Loucy (cell line): ENCODE measurements around the gene DACH1.

Source experiments
- H2AFZ ChIP-seq: fragments of 200-600 bp; sonication (generic); 2 replicates; pipeline ENCODE4 v1.6.0; 2016; ENCODE audit warnings: antibody characterized with exemption, mild to moderate bottlenecking, low read length, moderate library complexity
- H3F3A ChIP-seq: fragments of 200-600 bp; 2 replicates; pipeline ENCODE4 v1.6.0; 2016; ENCODE audit warnings: antibody characterized with exemption, low read depth, mild to moderate bottlenecking
- H3K27me3 ChIP-seq: fragments of 200-600 bp; sonication (generic); 2 replicates; pipeline ENCODE4 v1.6.1; 2014; ENCODE audit warnings: low read length, mild to moderate bottlenecking; ENCODE audit not compliant: insufficient read depth, poor library complexity, severe bottlenecking
- H3K36me3 ChIP-seq: fragments of 200-600 bp; sonication (generic); 2 replicates; pipeline ENCODE4 v1.6.1; 2016; ENCODE audit warnings: low read length; ENCODE audit not compliant: insufficient read depth
- H3K4me1 ChIP-seq: fragments of 200-600 bp; sonication (generic); 2 replicates; pipeline ENCODE4 v1.5.1; 2014; ENCODE audit warnings: low read length, mild to moderate bottlenecking; ENCODE audit not compliant: insufficient read depth, poor library complexity, severe bottlenecking
- H3K4me2 ChIP-seq: fragments of 200-600 bp; sonication (generic); 2 replicates; pipeline ENCODE4 v1.6.0; 2014; ENCODE audit warnings: antibody characterized with exemption, low read length, low read depth, mild to moderate bottlenecking; ENCODE audit not compliant: poor library complexity, severe bottlenecking
- H3K4me3 ChIP-seq: fragments of 200-600 bp; sonication (generic); 2 replicates; pipeline ENCODE4 v1.5.1; 2014; ENCODE audit warnings: low read length, mild to moderate bottlenecking, mixed read lengths; ENCODE audit not compliant: poor library complexity, severe bottlenecking
- H3K79me2 ChIP-seq: fragments of 200-600 bp; sonication (generic); 2 replicates; pipeline ENCODE4 v1.6.1; 2014; ENCODE audit warnings: low read length; ENCODE audit not compliant: insufficient read depth
- H3K9ac ChIP-seq: fragments of 200-600 bp; sonication (generic); 2 replicates; pipeline ENCODE4 v1.6.0; 2014; ENCODE audit warnings: mild to moderate bottlenecking, low read depth, low read length, moderate library complexity; ENCODE audit not compliant: poor library complexity, severe bottlenecking
- H3K9me2 ChIP-seq: fragments of 200-600 bp; sonication (generic); replicated peaks from 2 replicates; pipeline ENCODE4 v1.6.1; 2016; ENCODE audit warnings: low read depth, low read length, mixed read lengths
- H3K9me3 ChIP-seq: fragments of 200-600 bp; sonication (generic); 2 replicates; pipeline ENCODE4 v1.6.1; 2014; ENCODE audit warnings: mild to moderate bottlenecking, antibody characterized with exemption, low read length, low read depth; ENCODE audit not compliant: insufficient read depth
- H4K20me1 ChIP-seq: fragments of 200-600 bp; sonication (generic); 2 replicates; pipeline ENCODE4 v1.6.0; 2014; ENCODE audit warnings: antibody characterized with exemption, low read length, mild to moderate bottlenecking; ENCODE audit not compliant: insufficient read depth, poor library complexity, severe bottlenecking
- EZH2phosphoT487 ChIP-seq: fragments of 200-600 bp; IDR thresholded peaks from 2 replicates; pipeline ENCODE4 v1.6.1; 2018; ENCODE audit warnings: antibody characterized with exemption, mild to moderate bottlenecking, moderate library complexity, borderline replicate concordance
- TF ChIP-seq, protein P1 (sequence below): fragments of 200-600 bp; sonication (generic); conservative IDR thresholded peaks from 2 replicates; pipeline ENCODE4 v1.5.1; 2014; ENCODE audit warnings: mild to moderate bottlenecking, antibody characterized with exemption, low read length

DACH1 gene

GRCh38 chr13:71515744-71516038 is 351.3 kb downstream of the DACH1 start:
- Histone ChIP-seq H3F3A (no peaks in the 10 kb centered on the region), H3K4me1 (no peaks in the 10 kb centered on the region), H3K4me3 (no peak overlapping the region), H3K27me3 (no peaks in the 10 kb centered on the region), H3K79me2 (no peaks in the 10 kb centered on the region), H2AFZ (no peak overlapping the region), H4K20me1 (no peaks in the 10 kb centered on the region), H3K36me3 (no peaks in the 10 kb centered on the region), H3K4me2 (no peak overlapping the region), H3K9me3 (no peaks in the 10 kb centered on the region), H3K9me2 (no peaks in the 10 kb centered on the region), H3K9ac (no peak overlapping the region)
- no peak for TF ChIP-seq EZH2phosphoT487
- TF ChIP-seq, protein P1, sequence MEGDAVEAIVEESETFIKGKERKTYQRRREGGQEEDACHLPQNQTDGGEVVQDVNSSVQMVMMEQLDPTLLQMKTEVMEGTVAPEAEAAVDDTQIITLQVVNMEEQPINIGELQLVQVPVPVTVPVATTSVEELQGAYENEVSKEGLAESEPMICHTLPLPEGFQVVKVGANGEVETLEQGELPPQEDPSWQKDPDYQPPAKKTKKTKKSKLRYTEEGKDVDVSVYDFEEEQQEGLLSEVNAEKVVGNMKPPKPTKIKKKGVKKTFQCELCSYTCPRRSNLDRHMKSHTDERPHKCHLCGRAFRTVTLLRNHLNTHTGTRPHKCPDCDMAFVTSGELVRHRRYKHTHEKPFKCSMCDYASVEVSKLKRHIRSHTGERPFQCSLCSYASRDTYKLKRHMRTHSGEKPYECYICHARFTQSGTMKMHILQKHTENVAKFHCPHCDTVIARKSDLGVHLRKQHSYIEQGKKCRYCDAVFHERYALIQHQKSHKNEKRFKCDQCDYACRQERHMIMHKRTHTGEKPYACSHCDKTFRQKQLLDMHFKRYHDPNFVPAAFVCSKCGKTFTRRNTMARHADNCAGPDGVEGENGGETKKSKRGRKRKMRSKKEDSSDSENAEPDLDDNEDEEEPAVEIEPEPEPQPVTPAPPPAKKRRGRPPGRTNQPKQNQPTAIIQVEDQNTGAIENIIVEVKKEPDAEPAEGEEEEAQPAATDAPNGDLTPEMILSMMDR: no peak

- H3K9ac ChIP-seq: no peak overlapping the region
- no peak overlapping the region for H2AFZ ChIP-seq
- no peak overlapping the region for H3K4me2 ChIP-seq
- H3K9me3 ChIP-seq: no peaks in the 10 kb centered on the region
- H4K20me1 ChIP-seq: no peaks in the 10 kb centered on the region
- no peaks in the 10 kb centered on the region for H3K9me2 ChIP-seq
- no peaks in the 10 kb centered on the region for H3F3A ChIP-seq
- H3K27me3 ChIP-seq: no peaks in the 10 kb centered on the region
- H3K4me3 ChIP-seq: no peak overlapping the region
- no peaks in the 10 kb centered on the region for H3K36me3 ChIP-seq
- no peaks in the 10 kb centered on the region for H3K79me2 ChIP-seq
- no peak for TF ChIP-seq EZH2phosphoT487
- H3K4me1 ChIP-seq: no peaks in the 10 kb centered on the region
Observed at GRCh38 chr13:71514900-71515743, 351.9 kb downstream of the DACH1 start.

DNA sequence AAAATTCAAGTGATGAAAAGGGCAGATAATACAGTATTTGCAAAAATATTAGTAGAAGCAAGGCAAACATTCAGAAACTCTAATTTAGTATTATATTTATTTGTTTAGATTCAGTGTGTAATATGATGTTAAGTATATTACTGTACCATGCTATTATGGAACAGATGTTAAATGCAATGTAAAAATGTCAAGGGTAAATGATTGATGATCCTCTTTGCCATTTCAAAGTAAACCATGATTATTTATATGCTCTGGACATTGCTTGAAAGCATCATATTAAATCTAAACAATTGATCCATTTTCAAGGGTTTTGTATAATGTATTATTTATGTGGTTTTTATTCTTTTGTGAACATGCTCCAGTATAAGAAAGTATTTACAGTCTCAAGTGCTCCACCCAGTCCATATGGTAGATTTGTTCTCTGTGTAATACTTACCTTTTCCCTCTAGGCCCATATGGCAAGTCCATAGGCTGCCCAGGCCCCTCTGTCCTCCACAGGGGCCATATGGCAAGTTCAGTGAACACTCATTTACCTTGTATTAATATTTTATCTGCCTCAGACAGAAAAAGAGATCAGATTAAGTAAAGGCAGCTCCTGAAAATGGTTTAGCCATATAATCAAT is 353.5 kb downstream of the DACH1 start:
- Histone ChIP-seq H3K79me2 (no peaks in the 10 kb centered on the region), H3K27me3 (no peaks in the 10 kb centered on the region), H3K36me3 (no peaks in the 10 kb centered on the region), H3K9me2 (no peaks in the 10 kb centered on the region), H3K9ac (no peak overlapping the region), H3K4me1 (no peaks in the 10 kb centered on the region), H4K20me1 (no peaks in the 10 kb centered on the region), H3F3A (no peaks in the 10 kb centered on the region), H2AFZ (no peak overlapping the region), H3K4me2 (no peak overlapping the region), H3K9me3 (no peaks in the 10 kb centered on the region), H3K4me3 (no peak overlapping the region)
- no peak for TF ChIP-seq EZH2phosphoT487
- TF ChIP-seq, protein P1: no peak
